ENCODE data around the gene CD93. TPM values are rescaled to one million over a fixed set of nuclear protein-coding genes. Genes with fewer than 3 reads are reported as not detected.

CD93 gene
- total RNA-seq, 4 donors from 2014 or later = 17.3 to 22.2 (median 21.1) TPM

- Histone ChIP-seq H3K9me3 (no peaks in the 10 kb centered on the region), H3K27ac (no peak overlapping the region), H3K36me3 (no peaks in the 10 kb centered on the region), H3K4me3 (no peak overlapping the region), H3K27me3 (no peaks in the 10 kb centered on the region), H3K4me1 (peaks cover 27 to 38% of the 10 kb centered on the region in 2 donors)
- no peak for ATAC-seq
- TF ChIP-seq CTCF (IDR thresholded peaks at IDR 0.05 in 4 of 5, conservative IDR thresholded peaks at IDR 0.05 in 1 of 5) (no peak), POLR2A (IDR thresholded peaks at IDR 0.05) (no peak)
- no peak for DNase-seq
- in situ Hi-C loops (cut with MboI; ENCODE audit: low sequenced_read_pairs in 4 of 4) (no loop called here), intact Hi-C loops (cut with DNase I; ENCODE audit: low total_unique reads) (no loop called here)
Measured at GRCh38 chr20:23122321-23122720, 36.2 kb upstream of the CD93 start.

GRCh38 chr20:23121751-23122320, 35.7 kb upstream of the CD93 start:
- Histone ChIP-seq H3K36me3 (no peaks in the 10 kb centered on the region), H3K4me3 (no peak overlapping the region), H3K9me3 (no peaks in the 10 kb centered on the region), H3K27me3 (no peaks in the 10 kb centered on the region), H3K4me1 (peaks cover 23 to 34% of the 10 kb centered on the region in 2 donors), H3K27ac (no peak overlapping the region)
- TF ChIP-seq CTCF (IDR thresholded peaks at IDR 0.05 in 4 of 5, conservative IDR thresholded peaks at IDR 0.05 in 1 of 5) = no peak
- no peak for TF ChIP-seq POLR2A (IDR thresholded peaks at IDR 0.05)
- no peak for ATAC-seq
- intact Hi-C loops (cut with DNase I; ENCODE audit: low total_unique reads) (no loop called here), in situ Hi-C loops (cut with MboI; ENCODE audit: low sequenced_read_pairs in 4 of 4) (no loop called here)
- no peak for DNase-seq

GRCh38 chr20:23120936-23121750, 35.0 kb upstream of the CD93 start:
- intact Hi-C loops (cut with DNase I; ENCODE audit: low total_unique reads) (no loop called here), in situ Hi-C loops (cut with MboI; ENCODE audit: low sequenced_read_pairs in 4 of 4) (no loop called here)
- Histone ChIP-seq H3K4me3 (no peak overlapping the region), H3K4me1 (peaks cover 16 to 27% of the 10 kb centered on the region in 2 donors), H3K36me3 (no peaks in the 10 kb centered on the region), H3K9me3 (no peaks in the 10 kb centered on the region), H3K27ac (peak overlapping the region in 2 of 4 donors; percentile 60 to 64), H3K27me3 (no peaks in the 10 kb centered on the region)
- DNase-seq (no peak), ATAC-seq (no peak)
- TF ChIP-seq POLR2A (IDR thresholded peaks at IDR 0.05) (no peak), CTCF (IDR thresholded peaks at IDR 0.05 in 4 of 5, conservative IDR thresholded peaks at IDR 0.05 in 1 of 5) (no peak)

- in situ Hi-C loops (cut with MboI; ENCODE audit: low sequenced_read_pairs in 4 of 4) (no loop called here), intact Hi-C loops (cut with DNase I; ENCODE audit: low total_unique reads) (no loop called here)
- ATAC-seq (no peak), DNase-seq (no peak)
- TF ChIP-seq POLR2A (IDR thresholded peaks at IDR 0.05) = no peak
- no peak for TF ChIP-seq CTCF (IDR thresholded peaks at IDR 0.05 in 4 of 5, conservative IDR thresholded peaks at IDR 0.05 in 1 of 5)
- no peak overlapping the region for H3K4me3 ChIP-seq
- H3K36me3 ChIP-seq = no peaks in the 10 kb centered on the region
- no peaks in the 10 kb centered on the region for H3K27me3 ChIP-seq
- peaks cover 11 to 18% of the 10 kb centered on the region in 2 donors for H3K4me1 ChIP-seq
- no peaks in the 10 kb centered on the region for H3K9me3 ChIP-seq
- H3K27ac ChIP-seq = peak overlapping the region in 3 of 4 donors; percentile 50 to 64 (median 60)
Measured at GRCh38 chr20:23120261-23120660, 34.1 kb upstream of the CD93 start.
